OCI-M2 (cell line): Measurements from ENCODE around the gene HLTF.

Experiments used
- DNase-seq: peaks from one replicate; lab custom pipeline; 2025; ENCODE audit not compliant: unreplicated experiment; lab: John Stamatoyannopoulos, UW

The HLTF gene

DNA sequence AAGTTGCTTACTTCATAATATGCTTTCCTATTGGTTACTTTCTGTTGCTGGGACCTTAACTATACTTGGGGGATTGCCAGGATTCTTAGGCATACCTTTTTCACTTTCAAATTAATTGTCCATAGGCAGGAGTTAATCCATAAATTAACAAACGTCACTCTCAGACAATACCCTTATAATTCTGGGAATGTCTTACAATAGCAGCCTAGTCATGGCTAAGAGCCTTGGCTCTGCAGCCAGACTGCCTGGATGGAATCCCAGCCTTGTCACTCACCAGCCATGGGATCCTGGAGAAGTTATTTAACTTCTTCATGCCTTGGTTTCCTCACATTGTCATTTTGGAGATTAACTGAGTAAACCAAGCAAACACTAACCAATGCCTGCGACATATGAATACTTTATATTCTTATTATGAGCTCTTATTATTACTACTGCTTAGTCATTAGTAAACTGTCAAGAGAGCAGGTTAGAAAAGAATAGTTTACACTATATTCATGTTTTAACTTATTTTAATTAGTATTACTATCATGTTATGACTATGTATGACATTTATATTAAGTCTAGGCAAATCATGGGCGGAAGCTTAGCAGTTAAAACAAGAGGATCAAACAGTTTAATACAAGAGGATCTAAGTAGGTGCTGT is 66.0 kb downstream of the HLTF start:
- no peak for DNase-seq

DNA sequence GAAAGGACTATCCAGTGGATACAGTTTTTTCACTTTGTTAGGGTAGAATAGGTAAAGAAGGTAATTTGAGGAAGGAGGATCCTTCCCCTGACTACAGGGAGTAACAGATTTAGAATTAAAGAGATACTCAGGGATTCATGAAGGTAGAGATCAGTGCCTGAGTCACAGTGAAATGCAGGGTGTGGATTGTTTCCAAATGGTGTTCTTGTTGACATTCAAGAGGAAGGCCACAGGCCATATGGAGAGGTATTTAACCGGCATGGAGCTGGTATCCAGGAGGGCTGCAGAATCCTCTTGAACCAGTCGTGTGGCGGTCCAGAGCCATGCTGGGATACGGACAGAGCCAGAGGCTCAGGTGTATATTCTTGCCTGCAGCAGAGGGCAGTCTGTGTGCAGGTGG is 66.8 kb downstream of the HLTF start:
- DNase-seq, result no peak

DNA sequence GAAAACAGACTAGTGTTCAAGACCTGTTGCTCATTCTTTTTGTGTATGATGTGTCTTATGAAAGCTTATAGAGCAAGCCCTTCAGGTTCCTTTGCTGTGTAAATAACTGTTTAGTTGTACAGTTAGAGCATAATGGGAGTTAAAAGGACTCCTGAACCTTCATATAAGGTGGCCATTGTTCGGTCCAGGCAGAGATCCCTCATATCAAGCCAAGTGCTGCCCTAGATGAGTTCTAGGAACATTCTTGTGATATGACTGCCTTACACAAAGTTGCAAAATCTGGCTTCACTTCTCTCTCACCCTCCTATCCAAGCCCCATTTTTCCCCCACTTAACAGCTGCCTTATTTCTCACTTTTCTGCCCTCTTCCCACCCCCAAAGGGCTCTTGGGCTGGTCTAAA is 68.1 kb downstream of the HLTF start:
- DNase-seq, result no peak

DNA sequence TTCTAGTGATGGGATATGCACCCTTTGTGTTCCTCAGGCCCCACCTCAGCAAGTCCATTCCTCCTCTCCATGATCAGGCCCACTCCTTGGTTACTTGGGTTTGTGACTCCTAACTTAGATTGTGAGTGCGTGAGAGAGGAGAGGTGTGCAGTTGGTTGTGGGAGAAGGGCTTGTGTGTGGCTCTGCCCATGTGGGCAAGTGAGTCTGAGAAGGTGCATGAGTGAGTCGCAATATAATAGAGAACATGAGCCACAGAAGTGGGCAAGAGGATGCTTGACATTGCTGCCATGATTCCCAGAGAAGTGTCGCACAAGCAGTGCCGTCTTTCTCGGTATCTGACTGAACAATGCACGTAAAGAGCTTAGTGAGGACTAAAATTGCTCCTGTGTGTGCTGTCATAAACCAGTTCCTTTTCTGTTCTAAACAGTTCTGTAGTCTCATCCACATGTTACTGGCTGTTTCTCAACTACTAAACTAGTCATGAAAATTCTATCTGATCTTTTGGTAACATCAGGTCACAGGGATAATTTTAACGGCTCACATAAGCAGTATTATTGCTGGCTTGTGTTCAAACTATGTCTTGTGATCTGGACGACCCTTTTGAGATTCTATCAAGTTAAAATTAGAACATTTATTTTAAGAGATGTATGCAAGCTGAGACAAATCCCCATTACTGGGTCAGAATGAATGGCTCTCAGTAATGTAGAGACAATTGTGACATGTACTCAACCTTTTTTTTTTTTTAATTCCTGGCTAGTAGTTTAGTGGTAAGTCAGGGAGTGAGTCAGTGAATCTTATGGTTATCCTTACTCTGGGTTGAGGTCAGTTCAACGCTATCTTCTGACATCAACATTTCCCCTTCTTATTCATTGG is 69.4 kb downstream of the HLTF start:
- DNase-seq, result no peak

DNA sequence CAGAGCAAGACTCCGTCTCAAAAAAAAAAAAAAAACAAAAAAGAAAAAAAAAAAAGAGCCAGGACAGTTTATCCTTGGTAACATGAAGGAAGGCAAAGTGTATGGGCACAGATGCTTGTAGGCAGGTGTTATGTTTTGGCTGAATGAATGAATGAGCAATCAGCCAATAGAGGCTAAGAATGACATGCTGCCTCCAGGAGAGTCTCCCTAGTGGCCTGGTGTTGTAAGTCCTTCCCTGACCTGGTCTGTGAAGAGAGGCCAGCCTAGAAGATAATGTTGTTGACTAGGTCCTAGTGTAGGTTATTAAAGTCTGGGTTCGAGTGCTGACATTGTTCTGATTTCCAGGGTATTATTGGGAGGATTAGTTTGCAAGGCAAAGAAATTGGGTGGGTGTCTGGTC is 70.1 kb downstream of the HLTF start:
- DNase-seq, result no peak

DNA sequence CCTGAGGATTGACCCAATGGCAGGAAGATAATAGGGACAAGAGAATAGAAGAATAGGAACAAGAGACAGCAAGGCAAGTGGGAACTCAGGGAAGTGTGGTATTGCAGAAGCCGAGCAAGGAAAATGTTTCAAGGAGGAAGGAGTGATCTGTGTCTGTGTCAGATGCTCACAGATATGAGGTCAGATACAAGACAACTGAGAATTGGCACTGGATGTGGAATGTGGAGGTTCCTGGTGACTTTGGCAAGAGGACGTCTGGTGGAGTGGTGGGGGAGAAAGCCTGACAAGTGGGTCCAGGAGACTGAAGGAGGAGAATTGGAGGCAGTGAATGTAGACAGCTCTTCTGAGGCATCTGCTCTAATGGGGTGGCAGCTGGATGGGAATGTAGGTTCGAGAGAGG is 70.9 kb downstream of the HLTF start:
- DNase-seq, result no peak

DNA sequence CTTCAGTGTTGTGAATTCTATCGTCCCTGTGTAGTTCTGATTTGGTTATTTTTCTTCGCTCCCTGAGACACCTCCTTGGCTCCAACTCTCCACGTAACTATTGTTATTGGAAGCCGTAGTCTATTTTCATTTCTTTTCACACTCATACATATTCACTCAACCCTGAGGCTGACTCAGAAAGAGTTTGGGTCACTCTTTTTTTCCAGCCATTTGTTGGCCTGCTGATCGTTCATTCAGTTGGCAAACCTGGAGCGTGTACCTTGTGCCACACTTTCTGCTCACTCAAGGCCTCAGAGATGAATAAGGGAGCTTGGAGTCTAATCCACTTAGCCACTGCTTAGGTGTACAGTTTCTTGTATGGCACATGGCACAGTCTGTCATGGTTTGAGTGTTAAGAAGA is 72.6 kb downstream of the HLTF start:
- no peak for DNase-seq

DNA sequence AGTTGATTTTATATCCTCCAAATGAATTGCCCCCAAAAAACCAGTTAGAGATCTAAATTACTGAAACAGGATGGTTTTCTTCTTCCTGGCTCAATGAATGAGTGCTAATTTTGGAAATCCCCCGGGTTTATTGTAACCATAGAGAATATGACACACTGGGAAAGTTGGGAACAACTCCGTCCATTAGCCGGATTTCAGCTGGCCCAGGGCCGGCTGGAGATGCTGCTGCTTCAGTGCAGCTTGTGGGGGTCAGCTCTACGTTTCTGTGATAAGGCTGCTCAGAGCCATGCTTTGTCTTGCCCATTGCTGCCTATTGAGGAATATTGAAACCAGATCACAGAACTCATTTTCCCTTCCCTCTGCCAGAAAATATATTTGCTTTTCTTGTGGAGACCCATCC is 74.7 kb downstream of the HLTF start:
- no peak for DNase-seq

DNA sequence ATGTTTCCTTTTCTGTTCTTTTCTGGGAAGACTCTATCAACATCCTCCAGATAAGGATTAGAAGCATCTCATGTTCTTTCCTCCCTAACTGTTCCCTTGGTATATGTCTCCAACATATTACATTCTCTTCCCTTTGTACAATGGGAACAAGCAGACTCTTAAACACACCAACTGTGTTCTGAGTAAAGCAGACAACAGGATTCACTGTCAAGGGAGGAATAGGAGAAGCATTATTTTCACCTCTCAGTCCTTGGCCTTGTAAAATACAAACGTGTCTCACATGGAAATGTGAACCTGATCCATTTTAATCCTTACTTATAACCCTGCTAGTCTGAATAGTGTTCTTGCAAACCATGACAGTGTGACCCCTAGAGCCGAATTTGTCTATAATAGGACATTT is 75.4 kb downstream of the HLTF start:
- DNase-seq, result no peak

DNA sequence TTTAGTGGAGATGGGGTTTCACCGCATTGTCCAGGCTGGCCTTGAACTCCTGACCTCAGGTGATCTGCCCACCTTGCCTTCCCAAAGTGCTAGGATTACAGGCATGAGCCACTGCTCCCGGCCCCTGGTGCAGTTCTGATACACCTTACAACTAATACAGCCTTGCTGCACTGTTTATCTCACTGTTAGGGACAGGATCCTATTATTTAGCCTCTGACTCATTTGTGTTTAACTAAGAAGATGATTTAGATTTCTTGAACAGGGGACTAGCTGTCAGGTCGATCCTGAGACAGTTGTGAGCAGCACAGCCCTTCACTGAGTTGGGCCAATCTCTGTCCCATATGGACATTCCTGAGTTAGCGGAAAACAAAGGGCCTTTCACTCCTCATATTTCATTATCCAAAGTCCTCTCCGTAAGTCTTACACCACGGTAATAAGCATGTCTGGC is 75.8 kb downstream of the HLTF start:
- no peak for DNase-seq

DNA sequence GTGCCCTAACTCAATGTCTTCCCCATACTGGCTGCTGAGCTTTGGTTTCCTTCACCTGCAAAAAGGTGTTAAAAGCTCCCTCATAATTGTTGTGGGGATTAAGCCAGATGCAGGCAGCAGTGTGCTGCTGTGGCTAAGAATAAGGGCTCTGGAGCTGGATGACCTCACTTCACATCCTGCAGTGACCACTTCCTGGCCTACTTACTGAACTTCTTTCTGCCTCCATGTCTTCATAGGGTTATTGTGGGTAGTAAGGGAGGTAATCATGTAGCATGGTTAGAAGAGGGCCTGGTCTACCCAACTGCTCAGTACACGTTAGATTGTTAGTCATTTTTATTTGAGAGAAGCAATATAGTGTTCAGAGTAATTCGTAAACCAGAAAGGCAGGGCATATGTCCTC is 76.6 kb downstream of the HLTF start:
- DNase-seq, result no peak

DNA sequence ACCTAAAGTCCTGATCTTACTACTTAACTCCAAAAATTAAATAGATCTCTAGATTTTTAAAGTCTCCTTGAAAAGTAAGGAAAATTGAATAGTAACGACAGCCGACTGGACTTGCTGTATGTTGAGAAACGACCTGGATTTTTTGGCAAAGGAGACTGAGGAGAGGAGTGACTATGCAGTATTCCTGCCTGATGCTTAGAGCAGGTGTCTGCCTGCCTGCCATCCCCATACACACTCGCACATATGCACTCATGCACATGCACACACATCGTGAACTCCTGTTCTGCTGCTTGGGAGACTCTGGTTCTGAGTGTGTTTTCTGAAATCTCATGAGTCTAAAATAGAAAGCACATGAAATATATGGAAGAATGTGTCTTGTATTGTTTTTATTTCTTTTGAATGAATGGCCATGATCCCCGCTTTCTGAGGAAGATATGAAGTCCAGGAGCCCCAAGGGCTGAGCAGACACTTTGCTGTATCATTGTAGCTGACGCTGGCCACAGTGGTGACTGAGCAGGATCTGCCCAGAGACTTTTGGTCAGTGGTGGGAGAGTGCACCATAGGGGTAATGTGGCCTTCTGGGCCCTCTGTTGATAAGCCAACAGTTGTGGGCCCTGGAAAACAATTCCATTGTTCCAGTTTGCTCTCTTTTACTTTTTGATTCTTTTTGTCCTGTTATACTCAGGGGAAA is 78.6 kb downstream of the HLTF start:
- no peak for DNase-seq

DNA sequence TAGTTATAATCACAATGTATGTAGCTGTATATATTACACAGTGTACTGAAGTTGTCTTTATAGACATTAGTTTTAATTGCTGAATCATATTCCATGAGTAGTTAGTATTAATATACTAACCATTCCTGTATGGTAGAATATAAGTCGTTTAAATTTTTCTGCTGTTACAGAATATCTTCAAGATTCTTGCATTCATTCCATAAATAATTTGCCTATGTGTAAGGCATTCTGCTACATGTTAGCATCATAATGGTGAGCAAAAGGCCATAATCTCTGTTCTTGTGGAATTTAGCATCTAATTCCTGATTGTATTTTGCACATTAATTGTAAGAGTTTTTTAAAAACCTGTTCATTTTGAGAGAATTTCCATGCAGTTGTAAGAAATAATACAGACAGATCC is 80.9 kb downstream of the HLTF start:
- no peak for DNase-seq

DNA sequence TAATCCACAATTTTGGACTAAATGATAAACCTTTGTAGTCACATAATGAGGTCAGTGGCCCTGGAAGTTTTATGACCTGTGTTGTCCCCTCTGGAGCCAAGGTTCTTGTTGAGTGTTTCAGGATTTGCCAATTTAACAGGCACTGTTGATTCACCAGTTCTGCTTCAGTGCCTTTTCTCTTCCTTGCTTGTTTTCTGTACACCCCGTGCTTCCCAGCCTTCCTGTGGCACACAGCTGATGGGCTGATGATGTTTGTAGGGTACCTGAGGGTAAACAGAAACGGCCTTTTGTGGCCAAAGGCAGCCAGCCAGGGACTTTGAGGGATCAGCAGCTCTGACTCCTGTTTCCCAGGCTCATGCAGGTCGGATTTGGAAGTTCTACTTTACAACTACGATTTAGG is 81.7 kb downstream of the HLTF start:
- no peak for DNase-seq

DNA sequence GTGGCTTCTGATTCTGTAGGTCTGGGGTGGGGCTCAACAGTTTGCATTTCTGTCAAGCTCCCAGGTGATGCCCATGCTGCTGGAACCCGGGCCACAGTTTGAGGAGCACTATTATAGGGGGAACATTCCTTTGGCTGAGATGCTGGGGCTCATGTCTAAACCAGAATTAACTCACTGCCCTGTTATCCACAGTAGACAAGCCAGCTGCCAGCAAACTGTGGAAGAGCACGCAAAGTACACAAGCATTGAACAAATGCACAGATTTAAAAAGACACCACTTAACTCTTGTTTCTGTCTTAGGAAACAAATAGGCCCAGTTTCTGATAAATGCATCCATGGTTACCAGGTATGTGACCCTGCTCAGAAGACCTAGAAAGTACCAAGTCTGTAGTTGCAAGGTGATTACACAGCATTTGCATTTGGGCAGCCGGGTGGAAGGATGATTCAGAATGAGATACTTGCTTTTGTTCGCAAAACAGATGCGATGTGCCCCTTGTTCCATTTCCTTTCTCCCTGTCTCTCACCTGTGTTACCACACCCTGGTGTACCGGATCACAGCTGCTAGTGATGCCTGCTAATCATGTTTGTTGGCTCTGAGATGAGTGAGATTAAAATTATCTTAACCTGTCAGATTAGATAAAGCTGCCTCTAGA is 82.6 kb downstream of the HLTF start:
- no peak for DNase-seq

DNA sequence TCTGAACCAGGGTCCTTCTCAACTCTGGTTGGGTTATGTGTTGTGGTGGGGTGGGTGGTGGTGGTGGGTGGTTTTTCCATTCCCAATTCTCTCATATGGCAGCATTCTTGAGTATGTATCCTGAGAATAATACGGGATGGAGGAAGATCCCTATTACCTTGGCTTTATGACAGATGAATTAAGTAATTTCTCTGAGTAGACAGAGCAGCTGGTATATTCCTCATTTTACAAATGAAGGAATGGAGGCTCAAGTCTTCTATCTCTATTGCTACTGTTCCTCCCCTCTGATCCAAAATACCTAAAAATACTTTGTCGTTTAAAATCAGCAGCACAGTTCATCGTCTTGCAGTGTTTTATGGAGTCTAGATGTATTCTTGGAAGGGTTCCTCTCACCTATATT is 84.6 kb downstream of the HLTF start:
- no peak for DNase-seq

DNA sequence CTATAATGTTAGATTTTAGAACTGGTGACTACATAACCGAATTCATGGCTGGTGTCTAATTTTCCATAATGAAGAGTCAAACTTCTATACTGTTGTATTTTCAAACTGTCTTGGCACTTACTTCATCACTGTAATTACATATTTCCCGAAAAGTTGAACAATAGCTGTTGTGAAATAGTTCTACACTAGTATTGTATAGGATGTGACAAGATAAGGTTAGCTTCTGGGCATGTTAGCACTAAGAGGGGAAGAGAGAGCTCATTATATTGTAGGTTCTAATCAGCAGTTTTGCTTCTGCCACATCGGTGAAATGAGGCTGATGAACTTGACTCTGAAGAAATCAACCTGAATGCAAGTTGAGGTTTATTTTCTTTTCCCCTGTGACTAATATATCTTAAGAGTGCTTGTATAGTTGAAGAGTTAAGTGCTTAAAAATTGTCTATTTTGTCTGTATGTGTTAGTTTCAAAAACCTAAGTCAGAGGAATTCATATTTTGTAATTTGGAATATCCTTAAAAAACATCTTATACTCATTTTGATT is 86.1 kb downstream of the HLTF start:
- no peak for DNase-seq

DNA sequence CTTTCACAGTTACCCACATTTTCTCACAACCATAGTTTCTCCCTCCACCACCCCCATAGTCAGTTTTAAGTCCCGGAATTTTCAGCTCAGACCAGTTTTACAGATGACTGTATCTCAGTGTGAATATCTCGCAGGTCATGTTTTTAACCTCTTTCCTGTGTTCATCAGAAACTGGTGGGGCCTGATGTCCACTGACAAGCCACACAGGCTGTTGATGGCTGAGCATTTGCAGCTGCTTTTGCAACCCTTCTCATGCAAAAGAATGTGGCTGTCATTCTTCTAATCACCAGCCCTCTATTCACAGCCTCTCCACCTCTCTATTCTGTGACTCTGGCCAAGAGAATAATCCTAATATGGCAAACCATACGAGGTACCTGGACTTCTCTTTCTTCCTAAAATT is 86.5 kb downstream of the HLTF start:
- DNase-seq, result no peak

DNA sequence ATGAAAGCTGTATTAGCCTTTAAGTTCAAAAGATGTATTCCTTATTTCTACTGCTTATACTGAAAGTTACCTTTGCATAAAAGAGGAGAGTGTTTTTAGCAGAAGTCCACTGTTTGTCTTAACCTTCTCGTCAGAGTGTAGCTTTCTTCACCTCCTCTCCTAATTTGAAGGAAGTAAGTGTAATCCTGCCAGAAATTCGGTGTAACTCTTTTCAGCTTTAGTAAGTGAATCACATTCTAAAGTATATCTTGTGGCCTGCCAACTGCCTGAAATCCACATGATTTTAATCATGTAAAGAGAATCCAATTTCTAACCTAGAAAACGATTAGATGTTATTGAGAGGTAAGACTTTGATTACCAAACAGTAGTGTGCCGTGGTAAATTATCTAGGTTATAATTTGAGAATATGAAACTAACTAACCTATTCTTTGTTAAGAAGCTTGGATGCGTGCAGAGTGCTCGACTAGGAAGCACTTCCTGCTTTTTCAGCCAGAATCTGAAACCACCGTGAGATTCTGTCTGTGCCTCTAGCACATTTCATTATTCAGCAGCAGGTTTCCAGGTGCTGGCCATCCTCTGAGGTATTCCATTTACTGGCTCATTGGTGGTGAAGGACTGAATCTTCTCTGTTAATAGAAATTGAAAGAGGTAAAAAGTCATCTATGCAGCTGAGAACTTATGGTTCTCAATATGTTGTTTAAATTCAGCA is 87.5 kb downstream of the HLTF start:
- DNase-seq, result no peak

DNA sequence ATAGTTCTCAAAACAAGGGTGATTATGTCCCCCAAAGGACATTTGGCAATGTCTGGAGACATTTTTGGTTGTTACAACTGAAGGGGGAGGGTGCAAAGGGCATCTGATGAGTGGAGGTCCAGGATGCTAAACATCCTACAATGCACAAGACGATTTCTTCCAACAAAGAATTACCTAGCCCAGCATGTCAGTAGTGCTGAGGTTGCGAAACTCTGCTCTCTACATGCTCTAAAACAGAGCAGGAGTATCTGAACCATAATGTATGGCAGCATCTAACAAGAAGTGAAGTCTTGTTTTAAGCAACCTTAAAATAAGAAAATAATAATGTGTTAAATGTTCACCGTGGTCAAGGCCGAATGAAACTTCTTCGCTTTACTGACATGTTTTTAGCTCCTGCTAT is 88.0 kb downstream of the HLTF start:
- no peak for DNase-seq

DNA sequence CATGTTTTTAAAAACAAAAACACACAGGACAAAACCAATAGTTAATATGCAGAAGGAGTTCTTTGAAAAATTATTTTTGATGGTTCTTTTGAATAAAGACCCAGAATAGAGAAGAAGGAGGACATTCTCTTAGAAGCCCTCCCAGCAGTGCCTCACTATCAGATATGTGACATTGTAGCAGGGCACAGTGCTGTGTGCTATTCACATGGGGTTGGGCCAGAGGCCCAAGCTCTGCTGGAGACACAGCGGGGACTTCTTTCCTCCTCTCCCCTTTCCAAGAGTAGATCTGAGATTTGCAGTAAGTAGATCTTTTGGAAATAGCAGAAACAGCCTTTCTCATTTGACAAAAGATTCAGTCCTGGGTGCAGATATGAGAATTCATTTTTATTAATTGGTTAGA is 88.7 kb downstream of the HLTF start:
- DNase-seq, result no peak
